Measurements from ENCODE around the gene CFAP77. TPM values are rescaled to one million over a fixed set of nuclear protein-coding genes. Genes with fewer than 3 reads are reported as not detected.

The CFAP77 gene
- total RNA-seq, 4 donors from 2014 or later: 0.66 TPM; not detected in 3

- no peak for TF ChIP-seq POLR2A (IDR thresholded peaks at IDR 0.05)
- no peak for TF ChIP-seq CTCF (IDR thresholded peaks at IDR 0.05)
- TF ChIP-seq EP300 (IDR thresholded peaks at IDR 0.05): no peak
- Histone ChIP-seq H3K4me3 (no peak overlapping the region), H3K36me3 (peaks cover 0 to 19% (median 1%) of the 10 kb centered on the region in 3 donors), H3K27ac (no peak overlapping the region), H3K9me3 (no peaks in the 10 kb centered on the region), H3K27me3 (peaks cover 0 to 77% of the 10 kb centered on the region in 2 donors), H3K4me1 (peaks cover 0 to 33% (median 2%) of the 10 kb centered on the region in 4 donors)
- WGBS, 2 donors: 3 to 4% methylated on average over 37 to 63 of the region's 83 CpGs
- DNase-seq (ENCODE audit: low spot score in 2 of 2): no peak
Measured at GRCh38 chr9:132589148-132590036, 179.4 kb downstream of the CFAP77 start.

GRCh38 chr9:132590037-132590317 is 180.0 kb downstream of the CFAP77 start:
- H3K27me3 ChIP-seq: peaks cover 0 to 71% of the 10 kb centered on the region in 2 donors

GRCh38 chr9:132590318-132591182 is 180.5 kb downstream of the CFAP77 start:
- no peak overlapping the region for H3K4me3 ChIP-seq
- 1 to 4% methylated on average over 31 to 35 of the region's 73 CpGs for WGBS, 2 donors
- H3K36me3 ChIP-seq: peaks cover 0 to 31% (median 8%) of the 10 kb centered on the region in 3 donors
- no peaks in the 10 kb centered on the region for H3K9me3 ChIP-seq
- TF ChIP-seq POLR2A (IDR thresholded peaks at IDR 0.05) (no peak), CTCF (IDR thresholded peaks at IDR 0.05) (no peak), EP300 (IDR thresholded peaks at IDR 0.05) (no peak)
- H3K27ac ChIP-seq: no peak overlapping the region
- no peak for DNase-seq (ENCODE audit: low spot score in 2 of 2)
- H3K4me1 ChIP-seq: peaks cover 0 to 33% (median 2%) of the 10 kb centered on the region in 4 donors
- H3K27me3 ChIP-seq: peaks cover 0 to 68% of the 10 kb centered on the region in 2 donors

More at GRCh38 chr9:132590037-132590317, 180.0 kb downstream of the CFAP77 start:
- DNase-seq (ENCODE audit: low spot score in 2 of 2): no peak
- Histone ChIP-seq H3K4me3 (no peak overlapping the region), H3K9me3 (no peaks in the 10 kb centered on the region), H3K36me3 (peaks cover 0 to 25% (median 7%) of the 10 kb centered on the region in 3 donors), H3K4me1 (peaks cover 0 to 33% (median 2%) of the 10 kb centered on the region in 4 donors), H3K27ac (no peak overlapping the region)
- 2% methylated on average over 12 to 17 of the region's 17 CpGs for WGBS, 2 donors
- TF ChIP-seq EP300 (IDR thresholded peaks at IDR 0.05): no peak
- TF ChIP-seq CTCF (IDR thresholded peaks at IDR 0.05): no peak
- no peak for TF ChIP-seq POLR2A (IDR thresholded peaks at IDR 0.05)

- peaks cover 0 to 65% of the 10 kb centered on the region in 2 donors for H3K27me3 ChIP-seq
- H3K4me3 ChIP-seq: no peak overlapping the region
- DNase-seq (ENCODE audit: low spot score in 2 of 2): no peak
- WGBS, 2 donors: 12 to 26% methylated on average over 5 to 6 of the region's 6 CpGs
- H3K9me3 ChIP-seq: no peaks in the 10 kb centered on the region
- H3K4me1 ChIP-seq: peaks cover 0 to 33% (median 2%) of the 10 kb centered on the region in 4 donors
- peaks cover 0 to 36% (median 8%) of the 10 kb centered on the region in 3 donors for H3K36me3 ChIP-seq
- H3K27ac ChIP-seq: no peak overlapping the region
- TF ChIP-seq EP300 (IDR thresholded peaks at IDR 0.05) (no peak), CTCF (IDR thresholded peaks at IDR 0.05) (no peak), POLR2A (IDR thresholded peaks at IDR 0.05) (no peak)
Measured at GRCh38 chr9:132591244-132591643, 181.2 kb downstream of the CFAP77 start.
